ENCODE results near the gene GALK2.

GALK2 gene

DNA sequence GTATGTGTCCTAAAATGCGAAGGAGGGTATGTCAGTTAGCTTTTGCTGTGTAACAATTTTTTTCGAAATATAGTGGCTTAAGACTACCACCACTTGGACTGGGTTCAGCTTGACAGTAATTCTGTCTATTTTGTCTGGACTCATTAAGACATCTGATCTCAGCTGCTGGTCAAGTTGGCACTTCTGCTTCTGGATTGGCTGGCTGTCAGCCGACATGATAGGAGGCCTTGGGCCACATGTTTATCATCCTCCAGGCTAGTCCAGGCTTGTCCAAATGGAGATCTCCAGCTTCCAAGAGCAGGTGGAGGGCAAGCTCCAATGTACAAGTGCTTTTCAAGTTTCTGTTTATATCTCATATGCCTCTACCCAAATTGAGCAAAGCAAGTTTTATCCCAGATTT is 95.9 kb downstream of the GALK2 start (continued):
- no peak for TF ChIP-seq ZSCAN23 (tag by site-specific recombination; IDR thresholded peaks at IDR 0.05)
- no peak for TF ChIP-seq ZNF549 (tag by site-specific recombination; IDR thresholded peaks at IDR 0.05)

DNA sequence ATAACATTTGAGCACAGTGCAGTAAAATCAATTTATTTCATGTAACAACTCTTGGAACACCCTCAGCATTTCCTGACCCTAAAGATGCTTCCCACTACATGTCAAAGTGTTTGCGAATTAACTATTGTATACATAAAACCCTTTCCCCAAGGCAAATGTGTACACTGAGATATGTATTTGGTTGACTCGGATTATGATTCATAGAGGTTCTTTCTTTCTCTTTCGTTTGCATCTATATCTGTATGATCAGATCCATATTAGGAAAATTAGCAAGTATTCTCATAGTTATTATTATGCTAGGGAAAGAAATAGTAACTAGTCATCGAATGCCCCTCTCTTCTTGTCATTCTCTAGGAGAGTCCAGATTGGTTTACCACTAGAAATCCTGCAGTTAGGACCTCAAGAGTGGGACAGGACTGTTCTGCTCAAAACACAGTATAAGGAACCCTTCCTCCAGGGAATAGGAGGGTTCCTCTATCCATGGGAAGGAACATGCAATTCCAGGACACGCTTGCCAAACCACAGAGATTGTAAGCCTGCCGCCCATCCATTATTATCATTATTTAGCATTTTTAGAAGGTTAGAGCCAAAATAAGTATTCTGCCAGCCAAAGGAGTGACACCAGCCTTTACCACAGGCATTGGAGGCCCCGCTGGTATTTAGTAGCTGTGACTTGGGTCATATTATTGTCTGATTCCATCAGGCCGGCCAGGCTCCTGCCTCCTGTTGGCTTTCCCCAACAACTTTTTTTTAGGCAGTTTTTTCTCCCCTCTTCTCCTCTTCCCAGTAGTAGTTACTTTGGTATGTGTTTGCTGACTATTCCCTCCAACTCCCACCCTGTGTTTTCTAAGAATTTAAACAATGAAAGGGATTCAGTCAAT is 100.7 kb downstream of the GALK2 start:
- H3K27ac ChIP-seq (ENCODE audit: extremely low read depth, low read depth, low read length) = no peak overlapping the region
- POLR2A ChIA-PET = no interaction called here
- H3K9me3 ChIP-seq (ENCODE audit: control insufficient read depth, insufficient read depth, low read depth, low read length) = no peaks in the 10 kb centered on the region
- no peaks in the 10 kb centered on the region for H3K36me3 ChIP-seq (ENCODE audit: control insufficient read depth in 2 of 2, insufficient read depth in 1 of 2, low read length in 2 of 2)
- no peaks in the 10 kb centered on the region for H3K4me1 ChIP-seq (ENCODE audit: control insufficient read depth, insufficient read depth, low read length)
- no peak overlapping the region for H3K4me3 ChIP-seq (ENCODE audit: low read depth, low read length)
- TF ChIP-seq, protein P1, sequence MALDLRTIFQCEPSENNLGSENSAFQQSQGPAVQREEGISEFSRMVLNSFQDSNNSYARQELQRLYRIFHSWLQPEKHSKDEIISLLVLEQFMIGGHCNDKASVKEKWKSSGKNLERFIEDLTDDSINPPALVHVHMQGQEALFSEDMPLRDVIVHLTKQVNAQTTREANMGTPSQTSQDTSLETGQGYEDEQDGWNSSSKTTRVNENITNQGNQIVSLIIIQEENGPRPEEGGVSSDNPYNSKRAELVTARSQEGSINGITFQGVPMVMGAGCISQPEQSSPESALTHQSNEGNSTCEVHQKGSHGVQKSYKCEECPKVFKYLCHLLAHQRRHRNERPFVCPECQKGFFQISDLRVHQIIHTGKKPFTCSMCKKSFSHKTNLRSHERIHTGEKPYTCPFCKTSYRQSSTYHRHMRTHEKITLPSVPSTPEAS (tag by site-specific recombination; IDR thresholded peaks at IDR 0.05) = no peak
- no peak for TF ChIP-seq ZNF292 (tag by site-specific recombination; IDR thresholded peaks at IDR 0.05; ENCODE audit: borderline replicate concordance, low read depth)
- no peak for TF ChIP-seq ZNF174 (tag by site-specific recombination; IDR thresholded peaks at IDR 0.05)
- TF ChIP-seq ZNF561 (tag by site-specific recombination; IDR thresholded peaks at IDR 0.05; ENCODE audit: borderline replicate concordance) = no peak
- TF ChIP-seq ZNF555 (tag by site-specific recombination; conservative IDR thresholded peaks at IDR 0.05) = no peak
- TF ChIP-seq ZBTB20 (tag by site-specific recombination; IDR thresholded peaks at IDR 0.05) = no peak
- CTCF ChIA-PET = no interaction called here

DNA sequence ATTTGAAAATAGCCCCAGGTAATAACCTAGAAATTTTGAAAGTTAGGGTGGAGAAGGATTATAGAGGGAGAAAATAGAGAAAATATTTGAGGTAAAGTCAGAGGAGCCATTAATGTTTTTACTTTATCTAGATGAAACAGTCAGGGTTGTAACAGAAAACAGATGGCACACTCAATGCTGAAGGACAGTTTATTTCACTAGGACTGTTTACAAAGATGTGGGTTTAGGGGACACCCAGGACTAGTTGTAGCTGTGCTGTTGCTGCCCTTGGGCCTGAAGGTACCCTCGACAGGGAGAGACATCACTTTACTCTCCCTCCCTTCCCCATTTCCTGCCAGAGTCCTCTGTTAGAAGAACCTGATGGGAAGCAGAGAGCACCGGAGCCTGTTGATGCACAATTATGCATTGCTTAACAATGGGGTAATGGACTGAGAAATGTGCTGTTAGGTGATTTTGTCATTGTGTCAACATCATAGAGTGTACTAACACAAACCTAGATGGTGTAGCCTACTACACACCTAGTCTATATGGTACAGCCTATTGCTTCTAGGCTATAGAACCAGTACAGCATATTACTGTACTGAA is 103.8 kb downstream of the GALK2 start:
- no peaks in the 10 kb centered on the region for H3K4me1 ChIP-seq (ENCODE audit: control insufficient read depth, insufficient read depth, low read length)
- ChIA-PET POLR2A (no interaction called here), CTCF (no interaction called here)
- no peaks in the 10 kb centered on the region for H3K9me3 ChIP-seq (ENCODE audit: control insufficient read depth, insufficient read depth, low read depth, low read length)
- no peak overlapping the region for H3K27ac ChIP-seq (ENCODE audit: extremely low read depth, low read depth, low read length)
- H3K36me3 ChIP-seq (ENCODE audit: control insufficient read depth in 2 of 2, insufficient read depth in 1 of 2, low read length in 2 of 2) = no peaks in the 10 kb centered on the region
- H3K4me3 ChIP-seq (ENCODE audit: low read depth, low read length) = no peak overlapping the region
- TF ChIP-seq TRIM28 (IDR thresholded peaks at IDR 0.05; ENCODE audit: borderline replicate concordance, low read length) (no peak), SCRT2 (tag by site-specific recombination; IDR thresholded peaks at IDR 0.05) (0 out of 2 replicates have a peak, but pooled peaks have one; percentile 20), KLF10 (tag by site-specific recombination; IDR thresholded peaks at IDR 0.05) (no peak)

DNA sequence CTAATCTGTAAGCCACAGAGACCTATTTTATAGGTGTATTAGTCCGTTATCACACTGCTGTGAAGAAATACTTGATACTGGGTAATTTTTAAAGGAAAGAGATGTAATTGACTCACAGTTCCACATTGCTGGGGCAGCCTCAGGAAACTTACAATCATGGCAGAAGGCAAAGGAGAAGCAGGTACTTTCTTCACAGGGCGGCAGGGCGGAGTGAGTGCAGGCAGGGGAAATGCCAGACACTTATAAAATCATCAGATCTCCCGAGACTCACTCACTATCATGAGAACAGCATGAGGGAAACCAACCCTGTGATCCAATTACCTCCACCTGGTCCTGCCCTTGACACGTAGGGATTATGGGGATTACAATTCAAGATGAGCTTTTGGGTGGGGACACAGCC is 108.7 kb downstream of the GALK2 start:
- Histone ChIP-seq H3K4me1 (ENCODE audit: control insufficient read depth, insufficient read depth, low read length) (no peaks in the 10 kb centered on the region), H3K27ac (ENCODE audit: extremely low read depth, low read depth, low read length) (no peak overlapping the region), H3K36me3 (ENCODE audit: control insufficient read depth in 2 of 2, insufficient read depth in 1 of 2, low read length in 2 of 2) (peaks cover 0 to 6% of the 10 kb centered on the region in 2 experiments; a peak in 1 of 3 replicates), H3K9me3 (ENCODE audit: control insufficient read depth, insufficient read depth, low read depth, low read length) (no peaks in the 10 kb centered on the region), H3K4me3 (ENCODE audit: low read depth, low read length) (no peak overlapping the region)
- POLR2A ChIA-PET = no interaction called here
- CTCF ChIA-PET = no interaction called here
- no peak for TF ChIP-seq ZNF747 (tag by site-specific recombination; IDR thresholded peaks at IDR 0.05)
- TF ChIP-seq, protein P2, sequence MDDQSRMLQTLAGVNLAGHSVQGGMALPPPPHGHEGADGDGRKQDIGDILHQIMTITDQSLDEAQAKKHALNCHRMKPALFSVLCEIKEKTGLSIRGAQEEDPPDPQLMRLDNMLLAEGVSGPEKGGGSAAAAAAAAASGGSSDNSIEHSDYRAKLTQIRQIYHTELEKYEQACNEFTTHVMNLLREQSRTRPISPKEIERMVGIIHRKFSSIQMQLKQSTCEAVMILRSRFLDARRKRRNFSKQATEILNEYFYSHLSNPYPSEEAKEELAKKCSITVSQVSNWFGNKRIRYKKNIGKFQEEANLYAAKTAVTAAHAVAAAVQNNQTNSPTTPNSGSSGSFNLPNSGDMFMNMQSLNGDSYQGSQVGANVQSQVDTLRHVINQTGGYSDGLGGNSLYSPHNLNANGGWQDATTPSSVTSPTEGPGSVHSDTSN (CRISPR knock-in tag; IDR thresholded peaks at IDR 0.05) = no peak
- TF ChIP-seq, protein P3, sequence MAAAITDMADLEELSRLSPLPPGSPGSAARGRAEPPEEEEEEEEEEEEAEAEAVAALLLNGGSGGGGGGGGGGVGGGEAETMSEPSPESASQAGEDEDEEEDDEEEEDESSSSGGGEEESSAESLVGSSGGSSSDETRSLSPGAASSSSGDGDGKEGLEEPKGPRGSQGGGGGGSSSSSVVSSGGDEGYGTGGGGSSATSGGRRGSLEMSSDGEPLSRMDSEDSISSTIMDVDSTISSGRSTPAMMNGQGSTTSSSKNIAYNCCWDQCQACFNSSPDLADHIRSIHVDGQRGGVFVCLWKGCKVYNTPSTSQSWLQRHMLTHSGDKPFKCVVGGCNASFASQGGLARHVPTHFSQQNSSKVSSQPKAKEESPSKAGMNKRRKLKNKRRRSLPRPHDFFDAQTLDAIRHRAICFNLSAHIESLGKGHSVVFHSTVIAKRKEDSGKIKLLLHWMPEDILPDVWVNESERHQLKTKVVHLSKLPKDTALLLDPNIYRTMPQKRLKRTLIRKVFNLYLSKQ (tag by site-specific recombination; IDR thresholded peaks at IDR 0.05; ENCODE audit: borderline replicate concordance) = no peak
- TF ChIP-seq TCF7L2 (IDR thresholded peaks at IDR 0.05; ENCODE audit: borderline replicate concordance, low read depth, low read length) = no peak
- TF ChIP-seq ZNF585B (tag by site-specific recombination; IDR thresholded peaks at IDR 0.05) = no peak
- no peak for TF ChIP-seq PRDM1 (tag by site-specific recombination; IDR thresholded peaks at IDR 0.05)
- TF ChIP-seq MYNN (tag by site-specific recombination; IDR thresholded peaks at IDR 0.05; ENCODE audit: borderline replicate concordance) = no peak
- TF ChIP-seq ZNF596 (tag by site-specific recombination; IDR thresholded peaks at IDR 0.05) = no peak
- no peak for TF ChIP-seq ZNF214 (tag by site-specific recombination; IDR thresholded peaks at IDR 0.05; ENCODE audit: borderline replicate concordance)
- TF ChIP-seq ZFP41 (tag by site-specific recombination; IDR thresholded peaks at IDR 0.05; ENCODE audit: borderline replicate concordance) = no peak
- no peak for TF ChIP-seq ZNF664 (tag by site-specific recombination; IDR thresholded peaks at IDR 0.05)
- TF ChIP-seq, protein P4, sequence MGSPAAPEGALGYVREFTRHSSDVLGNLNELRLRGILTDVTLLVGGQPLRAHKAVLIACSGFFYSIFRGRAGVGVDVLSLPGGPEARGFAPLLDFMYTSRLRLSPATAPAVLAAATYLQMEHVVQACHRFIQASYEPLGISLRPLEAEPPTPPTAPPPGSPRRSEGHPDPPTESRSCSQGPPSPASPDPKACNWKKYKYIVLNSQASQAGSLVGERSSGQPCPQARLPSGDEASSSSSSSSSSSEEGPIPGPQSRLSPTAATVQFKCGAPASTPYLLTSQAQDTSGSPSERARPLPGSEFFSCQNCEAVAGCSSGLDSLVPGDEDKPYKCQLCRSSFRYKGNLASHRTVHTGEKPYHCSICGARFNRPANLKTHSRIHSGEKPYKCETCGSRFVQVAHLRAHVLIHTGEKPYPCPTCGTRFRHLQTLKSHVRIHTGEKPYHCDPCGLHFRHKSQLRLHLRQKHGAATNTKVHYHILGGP (tag by site-specific recombination; IDR thresholded peaks at IDR 0.05) = no peak

All from HEK293 (cell line).